HG02759 (cell line): ENCODE measurements around the gene HS6ST3.
A peak's percentile ranks its signal among the peaks of the same experiment; 100 is the strongest.
"Not testable (repeated sequence)": the region's sequence is repeated elsewhere in the genome, so short reads cannot be mapped to it uniquely, and the experiment has no call there.

Source experiments
- ATAC-seq: cut with Tn5 transposase; IDR thresholded peaks from one replicate; pipeline ENCODE4 v1.9.1; 2021; ENCODE audit warnings: mild to moderate bottlenecking, moderate library complexity; ENCODE audit not compliant: unreplicated experiment

HS6ST3 gene

GRCh38 chr13:96089749-96090239 lies at the start of gene HS6ST3:
TSS of gene HS6ST3 (plus strand) at chr13:96090107.
- ATAC-seq = peak; percentile 48

GRCh38 chr13:96041326-96042110 lies 48.4 kb upstream of the HS6ST3 start:
- no peak for ATAC-seq

GRCh38 chr13:96044238-96044637 lies 45.7 kb upstream of the HS6ST3 start:
- ATAC-seq = no peak

GRCh38 chr13:96046449-96047126 lies 43.3 kb upstream of the HS6ST3 start:
- not testable (repeated sequence) for ATAC-seq

GRCh38 chr13:96050955-96051354 lies 39.0 kb upstream of the HS6ST3 start:
- ATAC-seq = not testable (repeated sequence)

- not testable (repeated sequence) for ATAC-seq
These were observed 38.4 kb upstream of the HS6ST3 start for GRCh38 chr13:96051491-96051890.

GRCh38 chr13:96051946-96052345 lies 38.0 kb upstream of the HS6ST3 start:
- not testable (repeated sequence) for ATAC-seq

GRCh38 chr13:96052656-96053002 lies 37.3 kb upstream of the HS6ST3 start:
- ATAC-seq = peak; percentile 55

GRCh38 chr13:96053003-96053703 lies 36.8 kb upstream of the HS6ST3 start, which contains the start of gene UGGT2:
TSS of gene UGGT2 (minus strand) at chr13:96053401. CDS start at chr13:96053312, 89 bp downstream.
- peak; percentile 97 for ATAC-seq

GRCh38 chr13:96065849-96066248 lies 24.1 kb upstream of the HS6ST3 start:
- no peak for ATAC-seq

- ATAC-seq = no peak
These were observed 21.2 kb upstream of the HS6ST3 start for GRCh38 chr13:96068729-96069128.

GRCh38 chr13:96071504-96071903 lies 18.4 kb upstream of the HS6ST3 start:
- ATAC-seq = no peak

GRCh38 chr13:96072392-96072791 lies 17.5 kb upstream of the HS6ST3 start:
- ATAC-seq = no peak

- no peak for ATAC-seq
These were observed 13.9 kb upstream of the HS6ST3 start for GRCh38 chr13:96075953-96076543.

- no peak for ATAC-seq
These were observed 9.2 kb upstream of the HS6ST3 start for GRCh38 chr13:96080676-96081075.

GRCh38 chr13:96081888-96082287 lies 8.0 kb upstream of the HS6ST3 start:
- no peak for ATAC-seq

GRCh38 chr13:96082640-96083039 lies 7.3 kb upstream of the HS6ST3 start:
- ATAC-seq = no peak

- ATAC-seq = no peak
These were observed 3.2 kb upstream of the HS6ST3 start for GRCh38 chr13:96086736-96087135.

GRCh38 chr13:96089139-96089538 lies 768 bp upstream of the HS6ST3 start:
- no peak for ATAC-seq

- ATAC-seq = peak; percentile 56
These were observed 564 bp downstream of the HS6ST3 start for GRCh38 chr13:96090240-96091101.
